ENCODE results near the gene ATRIP. TPM values are rescaled to one million over a fixed set of nuclear protein-coding genes. Genes with fewer than 3 reads are reported as not detected.

Gene ATRIP
- total RNA-seq, 1 donor from 2014 or later, result 9.0 TPM

DNA sequence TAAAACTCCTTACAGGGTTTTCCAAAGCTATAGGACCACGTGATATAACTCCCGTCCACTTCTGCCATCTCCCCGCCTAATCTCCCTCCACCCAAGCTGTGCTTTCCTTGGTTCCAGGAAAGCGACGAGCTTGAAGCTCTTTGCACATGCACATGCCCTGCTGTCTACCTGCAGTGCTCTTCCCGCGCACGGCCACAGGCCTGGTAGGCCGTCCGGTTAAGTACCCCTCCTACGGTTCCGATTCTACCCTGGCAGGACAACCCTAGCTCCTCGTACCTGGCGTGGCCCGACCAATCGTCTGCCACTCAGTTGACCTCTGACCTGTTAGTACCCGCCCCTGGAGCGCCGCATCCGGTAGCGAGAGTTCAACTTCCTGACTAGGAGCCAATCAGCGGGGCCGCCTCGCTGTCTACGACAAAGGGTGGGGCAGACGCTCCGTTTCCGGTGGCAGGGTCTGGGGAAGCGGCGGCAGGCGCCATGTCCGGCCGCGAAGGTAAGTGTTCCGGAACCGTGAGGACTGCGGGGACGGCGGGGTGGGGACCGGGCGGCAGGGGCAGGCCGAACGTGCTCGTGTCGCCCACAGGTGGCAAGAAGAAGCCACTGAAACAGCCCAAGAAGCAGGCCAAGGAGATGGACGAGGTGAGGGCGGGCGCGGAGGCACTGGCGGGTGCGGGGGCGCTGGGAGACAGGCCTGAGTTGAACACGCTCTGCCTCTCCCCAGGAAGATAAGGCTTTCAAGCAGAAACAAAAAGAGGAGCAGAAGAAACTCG lies 6.5 kb upstream of the ATRIP start, which contains the start of the genes CCDC51 and TMA7:
Gene CCDC51 (minus strand): TSS at position 300 of the 770 bp plus-strand sequence. CDS start 4,991 bp downstream, outside the sequence.
Gene TMA7 (plus strand): TSS at position 438 of the 770 bp plus-strand sequence. CDS start 40 bp downstream, at position 478.
- intact Hi-C loops (cut with DNase I), result loop anchor here (5.0 kb wide), 1 partner anchor 138 kb away; the partner anchor contains the start of gene NME6
- peaks cover 20 to 27% of the 10 kb centered on the region in 2 donors for H3K36me3 ChIP-seq
- peak within 1 kb of the TSS; percentile 95 for H3K27ac ChIP-seq
- H3K9me3 ChIP-seq, result no peaks in the 10 kb centered on the region
- DNase-seq (ENCODE audit: low spot score in 2 of 2), result peak; percentile 94 to 99
- H3K4me1 ChIP-seq, result peaks cover 6 to 18% of the 10 kb centered on the region in 2 donors
- TF ChIP-seq, protein P1, sequence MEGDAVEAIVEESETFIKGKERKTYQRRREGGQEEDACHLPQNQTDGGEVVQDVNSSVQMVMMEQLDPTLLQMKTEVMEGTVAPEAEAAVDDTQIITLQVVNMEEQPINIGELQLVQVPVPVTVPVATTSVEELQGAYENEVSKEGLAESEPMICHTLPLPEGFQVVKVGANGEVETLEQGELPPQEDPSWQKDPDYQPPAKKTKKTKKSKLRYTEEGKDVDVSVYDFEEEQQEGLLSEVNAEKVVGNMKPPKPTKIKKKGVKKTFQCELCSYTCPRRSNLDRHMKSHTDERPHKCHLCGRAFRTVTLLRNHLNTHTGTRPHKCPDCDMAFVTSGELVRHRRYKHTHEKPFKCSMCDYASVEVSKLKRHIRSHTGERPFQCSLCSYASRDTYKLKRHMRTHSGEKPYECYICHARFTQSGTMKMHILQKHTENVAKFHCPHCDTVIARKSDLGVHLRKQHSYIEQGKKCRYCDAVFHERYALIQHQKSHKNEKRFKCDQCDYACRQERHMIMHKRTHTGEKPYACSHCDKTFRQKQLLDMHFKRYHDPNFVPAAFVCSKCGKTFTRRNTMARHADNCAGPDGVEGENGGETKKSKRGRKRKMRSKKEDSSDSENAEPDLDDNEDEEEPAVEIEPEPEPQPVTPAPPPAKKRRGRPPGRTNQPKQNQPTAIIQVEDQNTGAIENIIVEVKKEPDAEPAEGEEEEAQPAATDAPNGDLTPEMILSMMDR (IDR thresholded peaks at IDR 0.05), result no peak
- peak within 1 kb of the TSS; percentile 81 to 89 for H3K4me3 ChIP-seq
- no peaks in the 10 kb centered on the region for H3K27me3 ChIP-seq

DNA sequence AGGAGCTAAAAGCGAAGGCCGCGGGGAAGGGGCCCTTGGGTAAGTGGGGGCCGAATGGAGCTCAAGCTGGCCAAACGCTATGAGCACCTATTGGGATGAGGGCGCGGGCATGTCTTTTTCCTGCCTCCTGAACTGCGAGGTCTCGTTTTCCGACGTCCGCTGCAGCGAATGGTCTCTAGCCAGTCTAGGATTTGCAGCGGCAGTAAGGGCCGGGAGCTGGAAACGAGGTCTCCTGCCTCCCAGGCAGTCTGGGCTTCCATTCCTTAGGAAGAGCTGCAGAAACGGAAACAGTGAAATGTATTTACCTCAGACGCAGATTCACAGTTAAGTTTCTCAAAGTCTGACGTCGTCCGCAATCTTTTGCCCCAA lies 6.0 kb upstream of the ATRIP start:
- TF ChIP-seq, protein P1 (IDR thresholded peaks at IDR 0.05), result no peak
- H3K27ac ChIP-seq, result peak overlapping the region; percentile 95
- DNase-seq (ENCODE audit: low spot score in 2 of 2), result no peak
- intact Hi-C loops (cut with DNase I), result no loop called here
- no peaks in the 10 kb centered on the region for H3K27me3 ChIP-seq
- H3K9me3 ChIP-seq, result no peaks in the 10 kb centered on the region
- peaks cover 20 to 27% of the 10 kb centered on the region in 2 donors for H3K36me3 ChIP-seq
- peak overlapping the region; percentile 81 to 89 for H3K4me3 ChIP-seq
- H3K4me1 ChIP-seq, result peaks cover 6 to 19% of the 10 kb centered on the region in 2 donors

DNA sequence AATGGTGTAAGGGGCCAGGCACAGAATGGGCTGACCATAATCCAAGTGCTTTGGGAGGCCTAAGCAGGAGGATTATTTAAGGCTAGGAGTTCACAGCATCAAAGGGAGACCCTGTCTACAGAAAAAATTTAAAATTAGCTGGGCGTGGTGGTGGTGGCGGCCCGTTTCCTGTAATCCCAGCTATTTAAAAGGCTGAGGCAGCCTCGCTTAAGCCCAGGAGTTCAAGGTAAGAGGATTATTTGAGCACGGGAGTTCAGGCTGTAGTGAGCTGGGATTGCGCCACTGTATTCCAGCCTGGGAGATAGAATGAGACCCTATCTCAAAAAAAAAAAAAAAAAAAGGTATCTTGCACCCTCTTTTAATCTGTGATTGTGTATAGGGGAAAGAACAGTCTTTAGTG lies 4.6 kb upstream of the ATRIP start:
- DNase-seq (ENCODE audit: low spot score in 2 of 2), result no peak
- H3K4me3 ChIP-seq, result peak overlapping the region in 1 of 2 donors; percentile 89
- H3K36me3 ChIP-seq, result peaks cover 20 to 27% of the 10 kb centered on the region in 2 donors
- H3K4me1 ChIP-seq, result peaks cover 6 to 24% of the 10 kb centered on the region in 2 donors
- intact Hi-C loops (cut with DNase I), result no loop called here
- H3K27me3 ChIP-seq, result no peaks in the 10 kb centered on the region
- TF ChIP-seq, protein P1 (IDR thresholded peaks at IDR 0.05), result no peak
- no peaks in the 10 kb centered on the region for H3K9me3 ChIP-seq
- no peak overlapping the region for H3K27ac ChIP-seq

DNA sequence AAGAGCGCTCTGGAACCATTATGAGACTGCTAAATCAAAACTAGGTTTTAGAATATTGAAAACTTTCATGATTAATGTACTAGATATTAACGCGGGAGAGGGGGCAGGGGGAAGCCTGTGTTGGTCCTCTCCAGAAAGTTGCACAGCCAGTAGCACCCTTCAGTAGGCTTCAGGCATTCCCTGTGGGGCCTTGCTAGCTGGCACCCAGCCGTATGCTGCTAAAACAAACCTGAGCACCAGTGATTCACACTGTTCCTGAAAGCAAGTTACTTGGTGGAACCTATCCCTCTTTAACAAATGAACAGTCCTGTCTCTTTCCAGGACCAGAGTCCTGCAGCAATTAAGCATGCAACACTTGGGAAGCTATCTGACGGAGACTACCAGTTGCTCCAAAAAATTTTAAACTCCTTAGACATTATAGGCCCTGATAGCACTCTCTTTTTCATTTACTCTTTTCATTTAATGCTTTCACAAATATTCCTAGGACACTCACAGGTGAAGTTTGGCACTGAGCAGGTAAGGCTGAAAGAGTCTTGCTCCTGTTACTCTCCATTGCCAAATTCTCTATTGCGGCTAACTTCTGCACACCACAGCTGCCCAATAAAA lies 1.2 kb upstream of the ATRIP start:
- Histone ChIP-seq H3K9me3 (no peaks in the 10 kb centered on the region), H3K27me3 (no peaks in the 10 kb centered on the region), H3K4me1 (peaks cover 9 to 25% of the 10 kb centered on the region in 2 donors), H3K27ac (peak overlapping the region in 1 of 2 donors; percentile 89), H3K36me3 (peaks cover 20 to 27% of the 10 kb centered on the region in 2 donors), H3K4me3 (peak overlapping the region in 1 of 2 donors; percentile 94)
- intact Hi-C loops (cut with DNase I), result no loop called here
- TF ChIP-seq, protein P1 (IDR thresholded peaks at IDR 0.05), result no peak
- peak in 1 of 2 donors; percentile 54 for DNase-seq (ENCODE audit: low spot score in 2 of 2)

DNA sequence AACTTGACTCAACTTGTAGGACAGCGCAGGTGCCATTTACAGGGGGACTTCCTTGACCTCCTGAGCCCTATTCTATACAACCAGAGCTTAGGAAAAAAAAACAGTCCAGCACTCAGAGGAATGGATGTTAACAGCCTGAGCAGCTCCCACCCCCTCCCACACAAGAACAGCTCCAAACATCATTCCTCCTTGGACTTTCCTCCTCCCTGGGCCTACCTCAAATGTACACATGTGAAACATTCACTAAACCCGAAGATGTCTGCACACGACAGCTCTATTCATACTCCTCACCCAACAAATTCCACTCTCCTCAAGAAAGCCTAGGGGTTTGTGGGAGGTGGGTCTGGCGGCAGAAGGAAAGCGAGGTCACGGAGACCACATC lies 503 bp upstream of the ATRIP start:
- peak overlapping the region; percentile 74 to 94 for H3K4me3 ChIP-seq
- intact Hi-C loops (cut with DNase I), result loop anchor here (1.0 to 2.0 kb wide), 2 partner anchors 19 to 27 kb away; no protein-coding TSS in a partner anchor
- H3K27ac ChIP-seq, result peak overlapping the region; percentile 89 to 91
- peaks cover 21 to 31% of the 10 kb centered on the region in 2 donors for H3K36me3 ChIP-seq
- DNase-seq (ENCODE audit: low spot score in 2 of 2), result no peak
- H3K4me1 ChIP-seq, result peaks cover 9 to 23% of the 10 kb centered on the region in 2 donors
- H3K9me3 ChIP-seq, result no peaks in the 10 kb centered on the region
- no peaks in the 10 kb centered on the region for H3K27me3 ChIP-seq
- TF ChIP-seq, protein P1 (IDR thresholded peaks at IDR 0.05), result no peak

Measured in ascending aorta (tissue), 2 donors.